Activated T-cell treated with anti-CD3 and anti-CD28 coated beads, Interleukin-2, amount 50 U/mL, for 48 hours (primary cell): ENCODE measurements around the gene NPHP4.

ENCODE experiments used
- DNase-seq, 2 experiments: peaks; one replicate each; pipeline ENCODE4 v3.0.0-alpha.2; 2020

Gene NPHP4

GRCh38 chr1:5822266-5822665 lies 170.0 kb downstream of the NPHP4 start:
- DNase-seq, result no peak

GRCh38 chr1:5821540-5822176 lies 170.6 kb downstream of the NPHP4 start:
- no peak for DNase-seq

GRCh38 chr1:5820026-5820421 lies 172.2 kb downstream of the NPHP4 start:
- no peak for DNase-seq

- no peak for DNase-seq
Measured at GRCh38 chr1:5819391-5820025, 172.7 kb downstream of the NPHP4 start.

GRCh38 chr1:5818755-5819154 lies 173.5 kb downstream of the NPHP4 start:
- DNase-seq, result no peak

GRCh38 chr1:5815716-5816115 lies 176.5 kb downstream of the NPHP4 start:
- no peak for DNase-seq

- no peak for DNase-seq
Measured at GRCh38 chr1:5815211-5815610, 177.0 kb downstream of the NPHP4 start.

GRCh38 chr1:5814046-5814619 lies 178.1 kb downstream of the NPHP4 start:
- DNase-seq, result no peak

- DNase-seq, result no peak
Measured at GRCh38 chr1:5813480-5813879, 178.7 kb downstream of the NPHP4 start.
